GM12865 (cell line): ENCODE measurements around the gene MSRB3.

Experiments used
- DNase-seq: peaks from one replicate; pipeline ENCODE4 v3.0.0; 2010; ENCODE audit warnings: low read depth
- H3K4me3 ChIP-seq: 2 replicates; pipeline ENCODE4 v1.5.1; 2011; ENCODE audit warnings: mild to moderate bottlenecking, low read depth, low read length, control low read depth
- TF ChIP-seq, protein P1 (sequence below): IDR thresholded peaks from 2 replicates; pipeline ENCODE4 v1.5.1; 2011; ENCODE audit warnings: low read length, control low read depth, low read depth, inconsistent platforms; ENCODE audit not compliant: insufficient read depth; ENCODE audit errors: missing control alignments

Gene MSRB3

DNA sequence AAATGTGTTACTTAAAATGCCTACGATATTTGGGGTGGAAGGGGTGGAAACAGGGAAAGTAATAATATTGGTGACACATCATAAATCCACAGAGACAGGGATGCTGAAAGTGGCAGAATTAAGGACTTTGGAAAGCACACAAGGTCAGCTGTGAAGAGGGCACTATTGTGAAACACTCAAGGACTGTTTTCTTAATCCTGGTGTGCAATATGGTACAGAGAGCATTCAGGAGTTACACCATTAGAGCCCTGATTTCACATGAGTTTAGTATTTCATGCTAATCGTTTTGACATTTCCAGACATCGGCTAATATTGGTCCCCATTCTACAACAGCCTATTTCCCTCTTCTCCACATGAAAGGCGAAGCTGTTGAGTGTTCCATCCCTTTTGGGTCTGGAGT is 219.2 kb downstream of the MSRB3 start:
- TF ChIP-seq, protein P1, sequence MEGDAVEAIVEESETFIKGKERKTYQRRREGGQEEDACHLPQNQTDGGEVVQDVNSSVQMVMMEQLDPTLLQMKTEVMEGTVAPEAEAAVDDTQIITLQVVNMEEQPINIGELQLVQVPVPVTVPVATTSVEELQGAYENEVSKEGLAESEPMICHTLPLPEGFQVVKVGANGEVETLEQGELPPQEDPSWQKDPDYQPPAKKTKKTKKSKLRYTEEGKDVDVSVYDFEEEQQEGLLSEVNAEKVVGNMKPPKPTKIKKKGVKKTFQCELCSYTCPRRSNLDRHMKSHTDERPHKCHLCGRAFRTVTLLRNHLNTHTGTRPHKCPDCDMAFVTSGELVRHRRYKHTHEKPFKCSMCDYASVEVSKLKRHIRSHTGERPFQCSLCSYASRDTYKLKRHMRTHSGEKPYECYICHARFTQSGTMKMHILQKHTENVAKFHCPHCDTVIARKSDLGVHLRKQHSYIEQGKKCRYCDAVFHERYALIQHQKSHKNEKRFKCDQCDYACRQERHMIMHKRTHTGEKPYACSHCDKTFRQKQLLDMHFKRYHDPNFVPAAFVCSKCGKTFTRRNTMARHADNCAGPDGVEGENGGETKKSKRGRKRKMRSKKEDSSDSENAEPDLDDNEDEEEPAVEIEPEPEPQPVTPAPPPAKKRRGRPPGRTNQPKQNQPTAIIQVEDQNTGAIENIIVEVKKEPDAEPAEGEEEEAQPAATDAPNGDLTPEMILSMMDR = no peak
- H3K4me3 ChIP-seq = no peak overlapping the region
- no peak for DNase-seq

DNA sequence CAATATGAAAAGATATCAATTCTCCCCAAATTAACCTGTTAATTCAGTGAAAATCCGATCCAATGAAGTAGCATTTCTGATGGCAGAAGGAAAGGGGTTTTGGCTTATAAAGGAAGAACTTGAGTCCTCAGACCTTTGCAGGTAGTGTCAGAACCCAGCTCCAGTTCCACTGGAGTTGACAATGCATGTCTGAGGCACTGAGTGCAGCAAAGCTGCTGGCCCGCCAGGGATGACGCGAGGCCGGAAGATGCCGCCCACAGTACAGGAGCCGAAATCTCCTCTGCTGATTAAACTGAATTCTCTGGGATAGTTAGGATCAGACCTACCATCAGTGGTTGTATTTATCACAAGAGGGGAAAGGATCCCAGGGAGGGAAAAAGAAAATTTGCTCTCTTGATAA is 220.7 kb downstream of the MSRB3 start:
- no peak overlapping the region for H3K4me3 ChIP-seq
- no peak for DNase-seq
- TF ChIP-seq, protein P1 = no peak

DNA sequence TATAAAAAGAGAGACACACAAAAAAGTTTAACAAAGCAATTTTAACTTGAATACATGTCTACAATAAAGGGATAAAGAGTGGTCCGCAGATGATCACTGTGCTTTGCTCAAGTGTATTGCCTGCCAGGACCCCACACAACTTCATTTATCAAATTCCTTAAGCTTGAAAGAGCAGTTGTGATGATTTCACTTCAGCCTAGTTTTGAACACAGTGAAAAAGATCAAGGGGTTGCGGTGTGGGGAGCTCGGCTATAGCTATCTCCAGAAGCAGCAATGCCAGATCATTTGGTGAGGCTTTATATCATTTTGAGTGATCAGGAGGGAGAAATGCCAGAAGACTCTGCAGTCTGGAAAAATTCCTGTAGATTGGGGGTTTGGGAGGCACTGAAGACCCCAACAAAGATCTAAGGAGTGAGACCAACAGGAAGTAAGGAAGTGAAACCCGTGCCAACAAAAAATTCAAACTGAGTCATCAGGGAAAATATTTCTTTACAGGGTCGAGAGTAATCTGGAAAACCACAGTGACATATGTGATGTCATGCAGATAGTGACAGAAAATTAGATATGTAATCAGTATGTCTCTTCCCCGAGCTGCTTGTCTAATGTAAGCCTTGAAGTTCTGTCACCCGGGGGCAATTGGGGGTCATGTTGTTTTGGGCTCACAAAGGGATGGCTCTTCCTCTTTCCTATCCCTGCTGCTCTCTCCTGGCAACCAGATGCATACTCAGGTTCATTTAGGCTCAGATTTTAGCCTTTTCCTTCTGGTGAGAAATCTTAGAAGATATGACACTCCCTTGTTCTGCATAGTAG is 221.8 kb downstream of the MSRB3 start:
- no peak overlapping the region for H3K4me3 ChIP-seq
- DNase-seq = no peak
- TF ChIP-seq, protein P1 = no peak

DNA sequence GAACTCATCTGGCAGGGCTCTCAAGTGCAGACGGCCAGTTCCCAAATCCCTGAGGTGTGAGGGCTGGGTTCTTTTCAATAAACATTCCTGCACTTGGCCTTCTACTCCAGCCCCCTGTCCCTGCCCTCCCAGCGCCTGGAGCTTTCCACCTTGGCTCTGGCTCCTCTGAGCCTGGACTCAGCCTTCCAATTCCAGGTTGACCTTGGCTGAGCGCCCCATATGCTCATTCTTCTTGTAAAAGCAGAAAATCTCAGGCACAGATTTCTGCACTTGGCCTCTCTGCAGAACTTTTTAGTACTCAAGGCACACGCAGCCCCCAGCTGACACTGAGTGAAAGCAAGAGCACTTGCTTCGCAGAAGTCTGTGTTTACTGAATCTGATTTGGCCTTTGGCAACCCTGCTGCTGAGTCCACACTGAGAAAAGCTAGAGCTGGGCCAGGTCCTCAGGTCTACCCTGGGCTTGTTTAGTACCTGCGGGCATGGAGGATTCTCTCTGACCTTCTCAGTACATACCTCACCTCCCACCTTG is 222.7 kb downstream of the MSRB3 start:
- TF ChIP-seq, protein P1 = no peak
- H3K4me3 ChIP-seq = no peak overlapping the region
- DNase-seq = no peak

DNA sequence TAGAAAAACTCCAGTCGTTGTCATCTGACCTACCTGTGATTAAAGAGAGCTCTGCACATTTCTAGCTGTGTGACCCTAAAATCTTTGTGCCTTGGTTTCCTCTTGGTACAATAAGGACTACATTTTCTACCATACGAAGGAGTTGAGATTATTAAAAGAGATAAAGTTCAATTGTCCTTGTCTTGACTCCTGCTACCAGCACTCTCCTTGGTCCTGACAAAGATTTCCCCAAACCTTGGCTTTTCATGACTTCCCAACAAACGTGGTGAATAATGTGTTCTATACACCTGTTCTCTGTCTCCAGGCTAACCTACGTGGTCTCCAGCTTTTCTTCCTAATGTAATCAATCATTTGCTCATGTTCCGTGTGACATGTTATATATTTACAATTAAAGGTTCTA is 223.5 kb downstream of the MSRB3 start:
- TF ChIP-seq, protein P1 = no peak

DNA sequence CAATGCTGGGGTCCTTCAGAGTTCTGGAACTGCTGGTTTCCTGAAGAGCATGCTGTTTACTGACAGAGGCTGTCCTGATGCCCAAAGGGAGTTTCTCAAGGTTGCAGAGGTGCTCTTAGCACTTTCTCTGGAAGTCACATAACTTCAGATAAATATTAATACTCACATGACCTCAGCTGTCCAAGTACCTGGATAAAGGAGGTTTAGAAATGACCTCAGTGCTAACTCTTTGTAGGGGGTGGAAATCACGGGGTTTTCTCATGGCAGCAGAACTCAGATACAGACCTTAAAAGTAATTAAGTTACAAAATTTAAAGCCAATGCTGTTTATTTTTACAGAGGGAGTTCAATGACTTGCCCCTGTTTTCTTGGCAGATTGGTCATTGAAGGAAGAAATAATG is 225.9 kb downstream of the MSRB3 start:
- H3K4me3 ChIP-seq = no peak overlapping the region
- no peak for DNase-seq
- TF ChIP-seq, protein P1 = no peak

More for the DNA sequence above, 223.5 kb downstream of the MSRB3 start:
- H3K4me3 ChIP-seq = no peak overlapping the region
- DNase-seq = no peak
